Heart left ventricle (tissue), 16 donors: ENCODE data around the gene C20orf202. TPM values are rescaled to one million over a fixed set of nuclear protein-coding genes. Genes with fewer than 3 reads are reported as not detected.
A peak's percentile ranks its signal among the peaks of the same experiment; 100 is the strongest.

Source experiments
- ATAC-seq, 4 donors: fragments of 200-7000 bp; cut with Tn5 transposase; one replicate each; pipeline ENCODE4 v1.9.1; 2020 to 2022; ENCODE audit warnings: moderate library complexity in 4 of 4, mild to moderate bottlenecking in 3 of 4, moderate number of reproducible peaks in 1 of 4
- DNase-seq, 5 donors: peaks; one replicate each; pipeline ENCODE4 v3.0.0-alpha.2; 2020
- H3K27ac ChIP-seq, 12 donors: fragments of 200-600 bp; sonication (generic) in 4 of 12; one replicate each; pipeline versions ENCODE4 v1.5.0 to v1.8.0; 2016 to 2022; ENCODE audit warnings: mild to moderate bottlenecking in 2 of 12
- H3K27me3 ChIP-seq, 9 donors: fragments of 200-600 bp; sonication (generic) in 2 of 9; one replicate each; pipeline versions ENCODE4 v1.5.1 to v1.8.0; 2016 to 2022; ENCODE audit warnings: mild to moderate bottlenecking in 3 of 9
- H3K36me3 ChIP-seq, 9 donors: fragments of 200-600 bp; sonication (generic) in 2 of 9; one replicate each; pipeline versions ENCODE4 v1.5.0 to v1.8.0; 2018 to 2022; ENCODE audit warnings: mild to moderate bottlenecking in 2 of 9
- H3K4me1 ChIP-seq, 12 donors: fragments of 200-600 bp; sonication (generic) in 4 of 12; one replicate each; pipeline versions ENCODE4 v1.5.0 to v1.8.0; 2016 to 2022; ENCODE audit warnings: mild to moderate bottlenecking in 3 of 12
- H3K4me3 ChIP-seq, 12 donors: fragments of 200-600 bp; sonication (generic) in 4 of 12; one replicate each; pipeline versions ENCODE4 v1.5.0 to v1.8.0; 2017 to 2022; ENCODE audit warnings: mild to moderate bottlenecking in 9 of 12, moderate library complexity in 4 of 12
- H3K9me3 ChIP-seq, 12 donors: fragments of 200-600 bp; sonication (generic) in 4 of 12; one replicate each; pipeline versions ENCODE4 v1.5.0 to v1.8.0; 2016 to 2022; ENCODE audit warnings: mild to moderate bottlenecking in 1 of 12
- POLR2A ChIP-seq, 2 donors: fragments of 450-650 bp; IDR thresholded peaks; one replicate each; pipeline ENCODE4 v1.6.1; 2017; ENCODE audit warnings: antibody characterized with exemption in 2 of 2, mild to moderate bottlenecking in 2 of 2, moderate library complexity in 2 of 2
- WGBS, 4 donors: extraction: QIAGEN DNeasy Blood & Tissue Kit in 2 of 4; methylation state at CpG; one replicate each; pipeline versions ENCODE4 v1.1.5 to v1.1.7; 2013 to 2018; 5-methylcytosine and 5-hydroxymethylcytosine counted together
- intact Hi-C, 10 donors: fragments of 100-400 bp; cut with DNase I; formaldehyde crosslinking; loops; one replicate each; pipeline versions ENCODE4 v1.11.1 to v1.14.2; 2022
- polyA plus RNA-seq, 2 donors: library from polyadenylated mRNA; stranded (reverse); fragments of 200-250 nt; gene quantifications; one replicate each; pipeline ENCODE4 v1.2.3, GENCODE V29; 2013
- total RNA-seq, 9 donors: library from RNA; depleted of rRNA in 2 of 9; stranded (reverse); fragments of >200 nt in 2 of 9; fragmentation: NEBNext Ultra II Directional in 3 of 9; extraction: Animal tissue kit (Norgen Biotek cat#: 25700) in 3 of 9; gene quantifications; one replicate each; pipeline versions ENCODE4 v1.1.0 to v1.2.4, GENCODE V29; 2016 to 2023
- TF ChIP-seq, protein P1 (sequence below), 12 donors: fragments of 200-600 bp; sonication (generic) in 4 of 12; IDR thresholded peaks; one replicate each; pipeline versions ENCODE4 v1.5.0 to v1.8.0; 2018 to 2022; ENCODE audit warnings: antibody characterized with exemption in 12 of 12, mild to moderate bottlenecking in 5 of 12
- donor health status: ischemic (EF 13 %, LVEDD 7.1; RV severe dilation, severe dysfunction).
- donor health status: healthy with polysubstance abuse.
- donor health status: DM: no; HTN: yes; CAD: no.
- donor health status: DM: no; HTN: no; CAD: no.
- donor health status: ischemic (EF 25% LVEDD 6.9; RV normal size, moderate dysfunction).
- donor health status: ischemic (EF 25% LVEDD 5.7; RV mildly dilated, moderate dysfunction).
- donor health status: healthy.
- donor health status: DM: yes; HTN: yes; CAD: no.
- donor health status: ischemic (EF 35%, LVEDD 5.7; RV mildly dilated, moderate dysfunction).
- donor health status: nonischemic (EF 11% LVEDD 7.7; RV severe dilation, severe dysfunction).
- donor health status: DM: yes; HTN: yes; CAD: no.
- donor health status: PGD.
- donor health status: ischemic (EF 29% LVEDD 5.4; RV normal size, mild dysfunction).
- donor health status: nonischemic (EF 23%, LVEDD 6.1; RV moderate dilation, normal function).

The C20orf202 gene
- total and polyA plus RNA-seq, 11 donors, result 0.21 to 0.47 (median 0.32) TPM; not detected in 1

DNA sequence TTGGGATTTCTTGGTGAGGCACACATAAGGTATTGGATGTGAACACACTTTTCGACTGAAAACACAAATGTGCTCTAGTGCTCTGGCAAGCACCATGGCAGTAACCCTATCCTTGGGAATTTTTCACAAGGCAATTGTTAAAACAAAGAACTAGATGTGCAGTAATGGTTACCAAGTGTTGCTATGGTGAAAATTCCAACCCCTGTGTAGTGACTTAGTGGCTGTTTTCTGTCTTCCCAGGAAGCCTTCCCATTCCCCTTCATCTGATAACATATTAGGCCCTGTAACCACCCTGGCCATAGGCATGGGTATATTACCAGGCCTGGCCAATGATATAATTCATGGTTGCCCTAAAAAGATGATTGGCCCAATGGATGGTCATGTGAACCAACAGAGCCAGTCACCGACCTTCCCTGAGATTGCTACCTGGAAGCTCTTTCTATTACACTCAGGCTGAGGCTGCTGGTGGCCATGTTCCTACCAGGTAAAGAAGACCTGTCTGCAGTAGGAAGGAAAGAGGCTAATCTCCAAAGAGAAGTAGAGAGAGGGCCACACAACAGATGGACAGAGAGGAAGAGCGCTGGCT lies 4.1 kb downstream of the C20orf202 start:
- 76 to 95% (median 89%) methylated on average over 3 of the region's 3 CpGs for WGBS, 4 donors
- Histone ChIP-seq H3K4me1 (peaks cover 0 to 17% (median 0%) of the 10 kb centered on the region in 12 donors), H3K9me3 (no peaks in the 10 kb centered on the region), H3K4me3 (no peak overlapping the region), H3K27ac (peak overlapping the region in 2 of 12 donors; percentile 6 to 46), H3K27me3 (no peaks in the 10 kb centered on the region), H3K36me3 (no peaks in the 10 kb centered on the region)
- TF ChIP-seq, protein P1, sequence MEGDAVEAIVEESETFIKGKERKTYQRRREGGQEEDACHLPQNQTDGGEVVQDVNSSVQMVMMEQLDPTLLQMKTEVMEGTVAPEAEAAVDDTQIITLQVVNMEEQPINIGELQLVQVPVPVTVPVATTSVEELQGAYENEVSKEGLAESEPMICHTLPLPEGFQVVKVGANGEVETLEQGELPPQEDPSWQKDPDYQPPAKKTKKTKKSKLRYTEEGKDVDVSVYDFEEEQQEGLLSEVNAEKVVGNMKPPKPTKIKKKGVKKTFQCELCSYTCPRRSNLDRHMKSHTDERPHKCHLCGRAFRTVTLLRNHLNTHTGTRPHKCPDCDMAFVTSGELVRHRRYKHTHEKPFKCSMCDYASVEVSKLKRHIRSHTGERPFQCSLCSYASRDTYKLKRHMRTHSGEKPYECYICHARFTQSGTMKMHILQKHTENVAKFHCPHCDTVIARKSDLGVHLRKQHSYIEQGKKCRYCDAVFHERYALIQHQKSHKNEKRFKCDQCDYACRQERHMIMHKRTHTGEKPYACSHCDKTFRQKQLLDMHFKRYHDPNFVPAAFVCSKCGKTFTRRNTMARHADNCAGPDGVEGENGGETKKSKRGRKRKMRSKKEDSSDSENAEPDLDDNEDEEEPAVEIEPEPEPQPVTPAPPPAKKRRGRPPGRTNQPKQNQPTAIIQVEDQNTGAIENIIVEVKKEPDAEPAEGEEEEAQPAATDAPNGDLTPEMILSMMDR (IDR thresholded peaks at IDR 0.05), result no peak
- TF ChIP-seq POLR2A (IDR thresholded peaks at IDR 0.05), result no peak
- ATAC-seq (no peak), DNase-seq (no peak)
- intact Hi-C loops, result loop anchor here in 2 of 10 donors (10.0 kb wide), 2 partner anchors 103 to 243 kb away; no protein-coding TSS in a partner anchor

DNA sequence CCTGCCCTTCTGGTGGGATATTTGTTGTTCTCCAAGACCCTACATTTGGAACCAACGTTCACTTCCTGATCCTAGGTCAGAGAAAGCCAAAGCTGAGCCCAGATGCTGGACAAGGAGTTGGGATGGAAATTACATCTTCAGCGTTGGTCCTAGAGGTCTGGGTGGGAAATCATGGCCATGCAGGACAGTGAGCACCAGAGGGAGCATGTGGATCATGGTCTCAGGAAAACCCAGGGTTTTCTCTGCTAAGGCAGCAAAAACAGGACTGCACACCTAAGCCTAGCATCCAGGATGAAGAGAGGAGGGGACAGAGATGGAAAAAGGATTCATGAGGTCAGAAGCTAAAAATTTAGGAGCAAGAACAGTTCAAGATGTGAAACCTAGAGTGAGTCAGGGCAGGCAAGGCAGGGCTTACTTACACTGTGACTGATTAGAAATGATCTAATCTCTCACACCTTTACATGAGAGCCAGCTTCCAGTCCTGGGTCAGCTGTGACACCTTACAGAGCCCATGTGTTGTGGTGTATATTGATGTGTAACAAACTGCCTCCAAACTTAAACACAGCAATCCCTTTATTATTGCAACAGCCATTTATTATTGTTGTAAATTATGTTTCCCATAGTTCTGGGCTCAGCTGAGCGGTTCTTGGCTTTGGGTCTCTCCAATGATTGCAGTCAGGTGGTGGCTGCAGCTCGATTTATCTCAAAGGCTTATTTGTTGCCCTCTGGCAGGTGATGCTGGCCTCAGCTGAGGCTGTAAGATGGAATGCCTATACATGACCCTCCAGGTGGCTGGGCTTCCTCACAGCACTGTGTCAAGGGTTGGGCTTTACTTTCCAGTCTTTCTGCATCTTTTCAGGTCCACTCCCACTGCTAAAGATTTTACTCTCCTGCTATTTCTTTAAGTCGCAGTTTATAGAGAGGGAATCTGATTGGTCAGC lies 6.5 kb downstream of the C20orf202 start:
- ATAC-seq (no peak), DNase-seq (no peak)
- Histone ChIP-seq H3K4me1 (peaks cover 0 to 7% (median 0%) of the 10 kb centered on the region in 12 donors), H3K36me3 (no peaks in the 10 kb centered on the region), H3K9me3 (no peaks in the 10 kb centered on the region), H3K27ac (no peak overlapping the region), H3K4me3 (no peak overlapping the region), H3K27me3 (peaks cover 0 to 4% (median 0%) of the 10 kb centered on the region in 9 donors)
- 56 to 60% (median 58%) methylated on average over 5 of the region's 5 CpGs for WGBS, 4 donors
- no peak for TF ChIP-seq POLR2A (IDR thresholded peaks at IDR 0.05)
- TF ChIP-seq, protein P1 (IDR thresholded peaks at IDR 0.05), result peak in 3 of 12 donors; percentile 5 to 14 (median 12)
- intact Hi-C loops, result loop anchor here (2.0 to 10.0 kb wide), 10 partner anchors 32 to 395 kb away; partner anchors contain the start of gene PSMF1 (in 1 of the 10)

DNA sequence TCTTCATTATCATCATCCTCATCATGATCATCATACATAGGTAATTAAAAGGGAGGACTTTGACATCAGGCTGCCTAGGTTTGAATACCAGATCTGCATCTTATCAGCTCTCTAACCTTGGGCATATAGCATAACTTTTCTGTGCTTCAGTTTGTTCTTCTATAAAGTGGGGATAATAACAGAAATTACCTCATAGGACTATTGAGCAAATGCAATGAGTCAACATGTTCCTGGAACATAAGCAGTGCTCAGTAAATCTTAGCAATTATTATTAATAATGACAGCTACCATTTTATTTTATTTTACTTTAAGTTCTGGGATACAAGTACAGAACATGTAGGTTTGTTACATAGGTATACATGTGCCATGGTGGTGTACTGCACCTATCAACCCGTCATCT lies 7.2 kb downstream of the C20orf202 start:
- intact Hi-C loops, result loop anchor here in 8 of 10 donors (5.0 to 10.0 kb wide), 8 partner anchors 33 to 396 kb away; partner anchors contain the start of gene PSMF1 (in 1 of the 8)
- DNase-seq (no peak), ATAC-seq (no peak)
- Histone ChIP-seq H3K36me3 (no peaks in the 10 kb centered on the region), H3K9me3 (no peaks in the 10 kb centered on the region), H3K27ac (no peak overlapping the region), H3K27me3 (peaks cover 0 to 8% (median 0%) of the 10 kb centered on the region in 9 donors), H3K4me1 (peaks cover 0 to 7% (median 0%) of the 10 kb centered on the region in 12 donors), H3K4me3 (no peak overlapping the region)
- TF ChIP-seq POLR2A (IDR thresholded peaks at IDR 0.05), result no peak
- TF ChIP-seq, protein P1 (IDR thresholded peaks at IDR 0.05), result no peak
- 92 to 100% (median 96%) methylated on average over 1 of the region's 1 CpG for WGBS, 4 donors

DNA sequence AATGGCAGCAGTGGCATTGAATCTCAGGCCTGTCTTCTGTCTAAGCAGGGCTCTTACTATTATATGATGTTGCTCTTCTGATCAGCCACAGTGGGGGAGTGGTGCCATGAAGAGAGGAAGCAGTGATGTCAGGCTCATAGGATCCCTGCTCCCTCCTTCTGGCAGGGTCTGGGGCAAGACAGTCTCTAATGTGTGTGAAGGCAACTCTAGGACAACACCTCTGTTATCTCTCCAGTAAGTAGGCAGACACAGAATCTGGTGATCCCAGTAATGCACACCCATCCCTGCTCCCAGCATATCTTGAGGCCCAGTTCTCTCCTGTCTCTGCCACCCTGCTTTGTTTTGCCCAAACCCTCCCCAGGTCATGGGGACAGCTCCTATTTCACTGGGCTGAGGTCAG lies 8.8 kb downstream of the C20orf202 start:
- Histone ChIP-seq H3K9me3 (no peaks in the 10 kb centered on the region), H3K27me3 (peaks cover 0 to 12% (median 0%) of the 10 kb centered on the region in 9 donors), H3K4me1 (peaks cover 0 to 7% (median 0%) of the 10 kb centered on the region in 12 donors), H3K27ac (no peak overlapping the region), H3K36me3 (no peaks in the 10 kb centered on the region), H3K4me3 (no peak overlapping the region)
- ATAC-seq (peak in 1 of 4 donors; percentile 22), DNase-seq (no peak)
- TF ChIP-seq, protein P1 (IDR thresholded peaks at IDR 0.05), result no peak
- TF ChIP-seq POLR2A (IDR thresholded peaks at IDR 0.05), result no peak
- intact Hi-C loops, result loop anchor here in 8 of 10 donors (2.0 to 10.0 kb wide), 10 partner anchors 35 to 397 kb away; partner anchors contain the start of gene PSMF1 (in 1 of the 8)
